Sciatic nerve (tissue), 2 donors: Measurements from ENCODE around the gene LEFTY1. TPM values are rescaled to one million over a fixed set of nuclear protein-coding genes. Genes with fewer than 3 reads are reported as not detected.
A peak's percentile ranks its signal among the peaks of the same experiment; 100 is the strongest.

ENCODE experiments used
- ATAC-seq: fragments of 200-7000 bp; cut with Tn5 transposase; one replicate; pipeline ENCODE4 v1.9.1; 2020; ENCODE audit warnings: mild to moderate bottlenecking, moderate library complexity
- DNase-seq: peaks from one replicate; pipeline ENCODE4 v3.0.0-alpha.2; 2020; ENCODE audit warnings: low spot score
- intact Hi-C: fragments of 100-400 bp; cut with DNase I; formaldehyde crosslinking; loops from one replicate; pipeline ENCODE4 v1.14.2; 2022
- total RNA-seq: library from RNA; stranded (reverse); fragmentation: NEBNext Ultra II Directional; extraction: Animal tissue kit (Norgen Biotek cat#: 25700); gene quantifications from one replicate; pipeline ENCODE4 v1.2.1, GENCODE V29; 2021
- donor health status: DM: no; HTN: no; CAD: no.
- donor health status: DM: no; HTN: no; CAD: no.

The LEFTY1 gene
- total RNA-seq, 1 donor from 2014 or later, result 0.89 TPM

GRCh38 chr1:225878282-225878681 lies 10.7 kb downstream of the LEFTY1 start:
- ATAC-seq (no peak), DNase-seq (no peak)
- intact Hi-C loops, result no loop called here

- peak; percentile 4 for ATAC-seq
- intact Hi-C loops, result no loop called here
- DNase-seq, result peak; percentile 73
Measured at GRCh38 chr1:225877580-225877979, 11.4 kb downstream of the LEFTY1 start.

- ATAC-seq (no peak), DNase-seq (no peak)
- intact Hi-C loops, result no loop called here
Measured at GRCh38 chr1:225876900-225877510, 11.9 kb downstream of the LEFTY1 start.

- ATAC-seq, result no peak
Measured at GRCh38 chr1:225875044-225875815, 13.7 kb downstream of the LEFTY1 start.

GRCh38 chr1:225874431-225874830 lies 14.5 kb downstream of the LEFTY1 start:
- ATAC-seq (no peak), DNase-seq (no peak)
- intact Hi-C loops, result no loop called here

More at GRCh38 chr1:225875044-225875815, 13.7 kb downstream of the LEFTY1 start:
- no peak for DNase-seq
- intact Hi-C loops, result no loop called here

- intact Hi-C loops, result no loop called here
- DNase-seq (no peak), ATAC-seq (no peak)
Measured at GRCh38 chr1:225873281-225873850, 15.6 kb downstream of the LEFTY1 start.

GRCh38 chr1:225872075-225872430 lies 16.9 kb downstream of the LEFTY1 start:
- DNase-seq, result no peak
- ATAC-seq, result no peak
- intact Hi-C loops, result no loop called here

GRCh38 chr1:225871359-225872074 lies 17.4 kb downstream of the LEFTY1 start:
- no peak for DNase-seq
- intact Hi-C loops, result no loop called here
- no peak for ATAC-seq

GRCh38 chr1:225870911-225871310 lies 18.0 kb downstream of the LEFTY1 start:
- intact Hi-C loops, result no loop called here
- no peak for DNase-seq
- no peak for ATAC-seq

GRCh38 chr1:225868631-225869330 lies 20.2 kb downstream of the LEFTY1 start:
- no peak for ATAC-seq
- intact Hi-C loops, result no loop called here
- no peak for DNase-seq

- no peak for ATAC-seq
- intact Hi-C loops, result no loop called here
- DNase-seq, result no peak
Measured at GRCh38 chr1:225866981-225867380, 22.0 kb downstream of the LEFTY1 start.

- no peak for DNase-seq
- intact Hi-C loops, result no loop called here
- no peak for ATAC-seq
Measured at GRCh38 chr1:225866061-225866837, 22.7 kb downstream of the LEFTY1 start.

GRCh38 chr1:225865514-225865913 lies 23.4 kb downstream of the LEFTY1 start:
- intact Hi-C loops, result no loop called here
- ATAC-seq (no peak), DNase-seq (no peak)

- DNase-seq, result no peak
- no peak for ATAC-seq
- intact Hi-C loops, result no loop called here
Measured at GRCh38 chr1:225863167-225863566, 25.8 kb downstream of the LEFTY1 start.

- ATAC-seq, result no peak
- DNase-seq, result no peak
- intact Hi-C loops, result no loop called here
Measured at GRCh38 chr1:225862581-225862950, 26.4 kb downstream of the LEFTY1 start.

GRCh38 chr1:225861834-225862580 lies 26.9 kb downstream of the LEFTY1 start:
- DNase-seq, result no peak
- intact Hi-C loops, result no loop called here
- ATAC-seq, result no peak

GRCh38 chr1:225860876-225861441 lies 28.0 kb downstream of the LEFTY1 start:
- intact Hi-C loops, result no loop called here
- ATAC-seq, result no peak
- DNase-seq, result no peak

- intact Hi-C loops, result no loop called here
- DNase-seq (no peak), ATAC-seq (no peak)
Measured at GRCh38 chr1:225860107-225860506, 28.8 kb downstream of the LEFTY1 start.
